ENCODE data around the gene TTN. TPM values are rescaled to one million over a fixed set of nuclear protein-coding genes. Genes with fewer than 3 reads are reported as not detected.

TTN gene
- polyA plus RNA-seq, 3 donors: under 0.01 to 0.12 (median 0.08) TPM

- no peaks in the 10 kb centered on the region for H3K36me3 Mint-ChIP-seq
- H3K4me1 ChIP-seq (ENCODE audit: control insufficient read depth in 1 of 2, insufficient read depth in 2 of 2, low read length in 2 of 2): no peaks in the 10 kb centered on the region
- no peaks in the 10 kb centered on the region for H3K4me1 Mint-ChIP-seq
- no peak overlapping the region for H3K27ac Mint-ChIP-seq
- no peaks in the 10 kb centered on the region for H4K20me1 ChIP-seq (ENCODE audit: insufficient read depth, low read length)
- no peaks in the 10 kb centered on the region for H3K9me3 ChIP-seq (replicated peaks in 1 of 2; ENCODE audit: control insufficient read depth in 1 of 2, insufficient read depth in 1 of 2, low read length in 2 of 2)
- no peaks in the 10 kb centered on the region for H3K9me3 Mint-ChIP-seq
- WGBS (ENCODE audit: insufficient coverage): no CpG with 5 or more reads among the region's 1 CpG
- intact Hi-C loops (cut with micrococcal nuclease): no loop called here
- H3K36me3 ChIP-seq (replicated peaks in 1 of 2; ENCODE audit: control insufficient read depth in 1 of 2, insufficient read depth in 2 of 2, low read length in 2 of 2): no peaks in the 10 kb centered on the region
- no peak overlapping the region for H3K27ac ChIP-seq (ENCODE audit: low read depth in 1 of 2, low read length in 2 of 2)
- no peaks in the 10 kb centered on the region for H3K27me3 ChIP-seq (ENCODE audit: control insufficient read depth in 2 of 2, insufficient read depth in 2 of 2, low read length in 2 of 2)
- no peaks in the 10 kb centered on the region for H3K27me3 Mint-ChIP-seq (ENCODE audit: low read depth in 3 of 3)
- H3K9ac ChIP-seq (ENCODE audit: insufficient read depth, low read length, poor library complexity, severe bottlenecking): no peak overlapping the region
- no peak overlapping the region for H3K4me2 ChIP-seq (replicated peaks; ENCODE audit: extremely low read depth, low read length, poor library complexity, severe bottlenecking)
- no peak overlapping the region for H2AFZ ChIP-seq (ENCODE audit: insufficient read depth, low read depth, low read length, poor library complexity, severe bottlenecking)
- DNase-seq: no peak
- H3K4me3 Mint-ChIP-seq: no peak overlapping the region
- no peaks in the 10 kb centered on the region for H3K79me2 ChIP-seq (ENCODE audit: insufficient read depth, low read length)
- H3K4me3 ChIP-seq (replicated peaks in 1 of 3; ENCODE audit: low read depth in 2 of 3, low read length in 3 of 3): no peak overlapping the region
- no peak for TF ChIP-seq CTCF (IDR thresholded peaks at IDR 0.05)
Measured at GRCh38 chr2:178679891-178680290, 127.3 kb downstream of the TTN start.

GRCh38 chr2:178677599-178677998 is 129.6 kb downstream of the TTN start:
- Histone ChIP-seq H3K27ac (ENCODE audit: low read depth in 1 of 2, low read length in 2 of 2) (no peak overlapping the region), H2AFZ (ENCODE audit: insufficient read depth, low read depth, low read length, poor library complexity, severe bottlenecking) (no peak overlapping the region), H3K79me2 (ENCODE audit: insufficient read depth, low read length) (no peaks in the 10 kb centered on the region), H3K9me3 (replicated peaks in 1 of 2; ENCODE audit: control insufficient read depth in 1 of 2, insufficient read depth in 1 of 2, low read length in 2 of 2) (no peaks in the 10 kb centered on the region), H3K9ac (ENCODE audit: insufficient read depth, low read length, poor library complexity, severe bottlenecking) (no peak overlapping the region), H3K36me3 (replicated peaks in 1 of 2; ENCODE audit: control insufficient read depth in 1 of 2, insufficient read depth in 2 of 2, low read length in 2 of 2) (no peaks in the 10 kb centered on the region), H3K4me3 (replicated peaks in 1 of 3; ENCODE audit: low read depth in 2 of 3, low read length in 3 of 3) (no peak overlapping the region), H3K4me1 (ENCODE audit: control insufficient read depth in 1 of 2, insufficient read depth in 2 of 2, low read length in 2 of 2) (no peaks in the 10 kb centered on the region), H3K4me2 (replicated peaks; ENCODE audit: extremely low read depth, low read length, poor library complexity, severe bottlenecking) (no peak overlapping the region), H4K20me1 (ENCODE audit: insufficient read depth, low read length) (no peaks in the 10 kb centered on the region), H3K27me3 (ENCODE audit: control insufficient read depth in 2 of 2, insufficient read depth in 2 of 2, low read length in 2 of 2) (no peaks in the 10 kb centered on the region)
- H3K9me3 Mint-ChIP-seq: no peaks in the 10 kb centered on the region
- DNase-seq: peak in 1 of 3 donors; percentile 2
- intact Hi-C loops (cut with micrococcal nuclease): no loop called here
- WGBS (ENCODE audit: insufficient coverage): 0% methylated on average over 1 of the region's 2 CpGs
- no peaks in the 10 kb centered on the region for H3K4me1 Mint-ChIP-seq
- H3K4me3 Mint-ChIP-seq: no peak overlapping the region
- no peaks in the 10 kb centered on the region for H3K36me3 Mint-ChIP-seq
- H3K27me3 Mint-ChIP-seq (ENCODE audit: low read depth in 3 of 3): no peaks in the 10 kb centered on the region
- TF ChIP-seq CTCF (IDR thresholded peaks at IDR 0.05): no peak
- no peak overlapping the region for H3K27ac Mint-ChIP-seq

Data from CD14-positive monocyte (primary cell).